GM21576 (cell line): Measurements from ENCODE around the gene RNGTT.
"Not testable (repeated sequence)": the region's sequence is repeated elsewhere in the genome, so short reads cannot be mapped to it uniquely, and the experiment has no call there.

Source experiments
- ATAC-seq: cut with Tn5 transposase; IDR thresholded peaks from one replicate; pipeline ENCODE4 v1.9.1; 2021; ENCODE audit warnings: mild to moderate bottlenecking, moderate library complexity; ENCODE audit not compliant: unreplicated experiment

RNGTT gene

GRCh38 chr6:88963139-88964090 is at the start of gene RNGTT:
Gene RNGTT (minus strand): TSS chr6:88963618. CDS start chr6:88963409, 209 bp downstream.
- peak; percentile 98 for ATAC-seq

- ATAC-seq, result no peak
Observed at GRCh38 chr6:89011436-89011835, 48.0 kb upstream of the RNGTT start.

- ATAC-seq, result no peak
Observed at GRCh38 chr6:89010825-89011224, 47.4 kb upstream of the RNGTT start.

- ATAC-seq, result no peak
Observed at GRCh38 chr6:89009624-89010059, 46.2 kb upstream of the RNGTT start.

GRCh38 chr6:89008815-89009374 is 45.5 kb upstream of the RNGTT start:
- no peak for ATAC-seq

GRCh38 chr6:89008001-89008814 is 44.8 kb upstream of the RNGTT start:
- no peak for ATAC-seq

GRCh38 chr6:89007209-89008000 is 44.0 kb upstream of the RNGTT start:
- ATAC-seq, result no peak

- no peak for ATAC-seq
Observed at GRCh38 chr6:89002523-89002922, 39.1 kb upstream of the RNGTT start.

GRCh38 chr6:88997327-88997726 is 33.9 kb upstream of the RNGTT start:
- ATAC-seq, result no peak

- no peak for ATAC-seq
Observed at GRCh38 chr6:88992741-88993552, 29.5 kb upstream of the RNGTT start.

- ATAC-seq, result no peak
Observed at GRCh38 chr6:88989215-88989614, 25.8 kb upstream of the RNGTT start.

- no peak for ATAC-seq
Observed at GRCh38 chr6:88987922-88988321, 24.5 kb upstream of the RNGTT start.

- ATAC-seq, result no peak
Observed at GRCh38 chr6:88985901-88986300, 22.5 kb upstream of the RNGTT start.

GRCh38 chr6:88984606-88985005 is 21.2 kb upstream of the RNGTT start:
- ATAC-seq, result no peak

GRCh38 chr6:88984152-88984551 is 20.7 kb upstream of the RNGTT start:
- ATAC-seq, result no peak

- no peak for ATAC-seq
Observed at GRCh38 chr6:88983532-88983931, 20.1 kb upstream of the RNGTT start.

- not testable (repeated sequence) for ATAC-seq
Observed at GRCh38 chr6:88983129-88983528, 19.7 kb upstream of the RNGTT start.

GRCh38 chr6:88982720-88983119 is 19.3 kb upstream of the RNGTT start:
- no peak for ATAC-seq

- ATAC-seq, result no peak
Observed at GRCh38 chr6:88975369-88975768, 12.0 kb upstream of the RNGTT start.
